Stimulated activated CD4-positive, alpha-beta T cell treated with anti-CD3 and anti-CD28 coated beads, Interleukin-1b, Interleukin-23, amount 100 ng/mL, for 1 hour (primary cell): ENCODE results near the gene PID1.

Experiments used
- DNase-seq, 2 donors: peaks; one replicate each; pipeline ENCODE4 v3.0.0-alpha.2; 2020; ENCODE audit warnings: low read depth in 2 of 2

The PID1 gene

GRCh38 chr2:229073935-229074334 is 197.2 kb downstream of the PID1 start:
- no peak for DNase-seq

GRCh38 chr2:229071292-229071976 is 199.7 kb downstream of the PID1 start:
- no peak for DNase-seq

- DNase-seq, result no peak
Measured at GRCh38 chr2:229066121-229066715, 204.9 kb downstream of the PID1 start.

GRCh38 chr2:229064749-229065148 is 206.3 kb downstream of the PID1 start:
- DNase-seq, result no peak

GRCh38 chr2:229060147-229060546 is 210.9 kb downstream of the PID1 start:
- no peak for DNase-seq

- no peak for DNase-seq
Measured at GRCh38 chr2:229059331-229060033, 211.6 kb downstream of the PID1 start.

GRCh38 chr2:229057976-229058553 is 213.0 kb downstream of the PID1 start:
- DNase-seq, result no peak

GRCh38 chr2:229054311-229054710 is 216.8 kb downstream of the PID1 start:
- DNase-seq, result no peak

- DNase-seq, result no peak
Measured at GRCh38 chr2:229051798-229052197, 219.3 kb downstream of the PID1 start.

- DNase-seq, result no peak
Measured at GRCh38 chr2:229050133-229050532, 221.0 kb downstream of the PID1 start.

GRCh38 chr2:229048134-229048533 is 223.0 kb downstream of the PID1 start:
- no peak for DNase-seq

GRCh38 chr2:229045671-229046070 is 225.4 kb downstream of the PID1 start:
- no peak for DNase-seq

- DNase-seq, result no peak
Measured at GRCh38 chr2:229044581-229044980, 226.5 kb downstream of the PID1 start.

- no peak for DNase-seq
Measured at GRCh38 chr2:229043681-229044080, 227.4 kb downstream of the PID1 start.

GRCh38 chr2:229042349-229042748 is 228.7 kb downstream of the PID1 start:
- no peak for DNase-seq

- DNase-seq, result no peak
Measured at GRCh38 chr2:229041691-229042090, 229.4 kb downstream of the PID1 start.

GRCh38 chr2:229037621-229038020 is 233.5 kb downstream of the PID1 start:
- no peak for DNase-seq

GRCh38 chr2:229033816-229034215 is 237.3 kb downstream of the PID1 start:
- DNase-seq, result no peak

GRCh38 chr2:229032608-229033234 is 238.4 kb downstream of the PID1 start:
- DNase-seq, result no peak

- DNase-seq, result no peak
Measured at GRCh38 chr2:229027353-229028105, 243.6 kb downstream of the PID1 start.

GRCh38 chr2:229025653-229026052 is 245.4 kb downstream of the PID1 start:
- DNase-seq, result no peak

- DNase-seq, result no peak
Measured at GRCh38 chr2:229022652-229023051, 248.4 kb downstream of the PID1 start.
